ENCODE results near the gene LIMS1. TPM values are rescaled to one million over a fixed set of nuclear protein-coding genes. Genes with fewer than 3 reads are reported as not detected.
"Not testable (repeated sequence)": the region's sequence is repeated elsewhere in the genome, so short reads cannot be mapped to it uniquely, and the experiment has no call there.

The LIMS1 gene
- total RNA-seq, 4 donors from 2014 or later = 69.4 to 175 (median 155) TPM

- not testable (repeated sequence) for DNase-seq (ENCODE audit: low spot score); ATAC-seq (ENCODE audit: low FRiP score)
Measured at GRCh38 chr2:108661493-108661892, 127.2 kb downstream of the LIMS1 start.

DNA sequence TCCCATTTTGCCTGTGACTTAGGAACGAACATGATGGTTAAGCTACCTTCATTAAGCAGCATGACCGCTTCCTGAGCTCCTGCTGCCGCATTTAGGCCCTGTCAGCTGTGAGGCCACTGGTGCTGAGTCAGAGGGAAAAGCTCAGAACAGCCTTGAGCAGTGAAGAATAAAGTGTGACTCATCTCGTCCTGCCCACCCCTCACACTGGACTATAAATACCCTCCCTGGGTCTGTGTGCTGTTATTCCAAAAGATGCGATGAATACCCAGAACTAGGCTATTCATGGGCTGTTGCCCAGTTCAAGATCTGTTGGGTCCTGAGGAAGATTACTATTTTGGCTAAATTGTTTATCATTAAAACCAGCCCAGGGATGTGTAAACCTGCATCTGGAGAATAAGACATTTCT, 127.9 kb downstream of the LIMS1 start:
- peak; percentile 94 for ATAC-seq (ENCODE audit: low FRiP score)
- not testable (repeated sequence) for DNase-seq (ENCODE audit: low spot score)

DNA sequence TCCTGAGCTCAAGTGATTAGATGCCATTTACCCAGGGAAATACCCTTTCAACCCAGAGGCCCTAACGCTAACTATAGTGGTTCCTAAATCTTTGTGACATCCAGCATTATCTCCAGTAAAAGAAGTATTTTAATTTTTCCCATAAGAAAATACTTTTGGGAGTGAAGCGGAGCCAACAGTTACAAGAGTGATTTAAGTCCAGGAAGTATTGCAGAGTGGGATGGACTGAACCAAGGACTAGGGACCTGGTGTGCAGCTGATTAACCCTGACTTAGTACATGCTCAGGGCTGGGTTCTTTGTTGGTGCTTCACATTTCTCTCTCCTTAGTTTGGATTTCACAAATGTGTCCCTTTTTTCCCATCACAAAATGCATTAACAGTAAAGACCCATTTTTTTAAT, 129.1 kb downstream of the LIMS1 start:
- not testable (repeated sequence) for ATAC-seq (ENCODE audit: low FRiP score); DNase-seq (ENCODE audit: low spot score)

- not testable (repeated sequence) for DNase-seq (ENCODE audit: low spot score); ATAC-seq (ENCODE audit: low FRiP score)
Measured at GRCh38 chr2:108664089-108664488, 129.8 kb downstream of the LIMS1 start.

DNA sequence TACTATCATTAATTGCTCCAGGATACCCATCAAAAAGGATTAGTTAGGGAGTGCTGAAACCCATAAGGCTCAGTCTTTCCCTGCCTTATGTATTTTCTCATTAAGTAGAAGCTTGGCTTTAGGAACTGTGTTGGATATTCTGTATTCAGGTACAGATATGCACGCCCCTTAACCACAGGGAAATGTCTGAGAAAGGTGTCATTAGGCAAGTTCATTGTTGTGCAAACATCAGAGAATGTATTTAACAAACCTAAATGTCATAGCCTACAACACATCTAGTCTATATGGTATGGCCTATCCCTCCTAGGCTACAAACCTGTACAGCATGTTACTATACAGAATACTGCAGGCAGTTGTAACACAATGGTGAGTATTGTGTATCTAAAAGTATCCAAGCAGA, 130.7 kb downstream of the LIMS1 start:
- not testable (repeated sequence) for ATAC-seq (ENCODE audit: low FRiP score); DNase-seq (ENCODE audit: low spot score)

DNA sequence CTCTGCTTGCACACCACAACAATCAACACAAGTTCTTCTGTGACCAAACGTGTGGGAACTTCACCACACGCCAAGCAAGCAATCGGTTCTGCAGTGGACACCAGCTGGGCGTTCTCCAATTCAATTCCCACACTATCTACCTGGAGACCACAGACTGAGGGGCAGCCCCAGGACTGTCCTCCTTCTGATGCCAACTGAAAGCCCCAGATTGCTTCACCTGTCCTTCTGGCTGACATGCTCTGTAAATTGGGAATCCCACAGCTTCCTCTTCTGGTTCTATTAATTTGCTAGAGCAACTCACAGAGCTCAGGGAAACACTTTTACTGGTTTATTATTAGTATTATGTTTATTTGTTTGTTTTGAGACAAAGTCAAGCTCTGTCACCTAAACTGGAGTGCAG, 131.7 kb downstream of the LIMS1 start:
- DNase-seq (ENCODE audit: low spot score); ATAC-seq (ENCODE audit: low FRiP score): not testable (repeated sequence)

GRCh38 chr2:108667140-108667539, 132.9 kb downstream of the LIMS1 start:
- ATAC-seq (ENCODE audit: low FRiP score); DNase-seq (ENCODE audit: low spot score): not testable (repeated sequence)

DNA sequence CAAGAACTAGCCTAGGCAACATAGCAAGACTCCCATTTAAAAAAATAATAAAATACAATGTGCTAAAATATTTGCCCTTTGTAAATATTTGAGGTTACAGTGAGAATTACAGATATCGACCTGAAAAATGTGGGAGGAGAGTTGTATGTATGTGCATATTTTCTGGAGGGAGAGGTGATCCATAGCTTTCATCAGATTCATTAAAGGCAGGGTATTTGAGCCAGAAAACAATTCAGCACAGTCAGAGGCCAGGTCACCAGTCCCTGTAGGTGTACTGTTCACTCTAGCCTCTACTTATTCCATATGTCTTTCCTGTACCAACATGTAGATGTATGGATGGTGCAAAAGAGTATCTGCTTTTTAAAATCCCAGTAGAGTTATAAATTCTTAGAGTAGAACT, 136.0 kb downstream of the LIMS1 start:
- DNase-seq (ENCODE audit: low spot score); ATAC-seq (ENCODE audit: low FRiP score): not testable (repeated sequence)

DNA sequence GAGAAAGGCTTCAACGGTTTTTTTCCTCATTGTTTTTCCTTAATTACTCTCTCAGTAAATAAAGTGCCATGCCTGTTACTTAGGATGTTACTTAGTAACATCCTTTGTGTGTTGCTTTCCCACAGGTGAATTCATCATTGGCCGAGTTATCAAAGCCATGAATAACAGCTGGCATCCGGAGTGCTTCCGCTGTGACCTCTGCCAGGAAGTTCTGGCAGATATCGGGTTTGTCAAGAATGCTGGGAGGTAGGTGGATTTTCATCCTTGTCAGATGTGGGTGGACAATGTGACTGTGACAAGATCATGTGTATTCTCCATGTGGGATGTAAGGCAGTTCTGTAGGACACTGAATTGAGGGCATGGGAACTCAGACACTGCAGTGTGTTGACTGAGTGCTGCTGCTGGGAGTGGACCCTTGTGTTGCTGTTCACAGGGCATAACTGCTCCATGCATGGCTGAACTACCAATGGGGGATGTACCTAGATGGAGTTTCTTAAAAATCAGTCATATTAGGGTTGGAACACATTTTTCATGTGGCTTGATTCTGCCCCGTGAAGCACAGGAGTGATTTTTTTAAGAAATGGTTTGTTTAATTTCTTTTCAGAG, 138.0 kb downstream of the LIMS1 start:
- ATAC-seq (ENCODE audit: low FRiP score); DNase-seq (ENCODE audit: low spot score): not testable (repeated sequence)

- not testable (repeated sequence) for ATAC-seq (ENCODE audit: low FRiP score); DNase-seq (ENCODE audit: low spot score)
Measured at GRCh38 chr2:108676522-108676921, 142.3 kb downstream of the LIMS1 start.

GRCh38 chr2:108677239-108677744, 143.0 kb downstream of the LIMS1 start:
- DNase-seq (ENCODE audit: low spot score); ATAC-seq (ENCODE audit: low FRiP score): not testable (repeated sequence)

DNA sequence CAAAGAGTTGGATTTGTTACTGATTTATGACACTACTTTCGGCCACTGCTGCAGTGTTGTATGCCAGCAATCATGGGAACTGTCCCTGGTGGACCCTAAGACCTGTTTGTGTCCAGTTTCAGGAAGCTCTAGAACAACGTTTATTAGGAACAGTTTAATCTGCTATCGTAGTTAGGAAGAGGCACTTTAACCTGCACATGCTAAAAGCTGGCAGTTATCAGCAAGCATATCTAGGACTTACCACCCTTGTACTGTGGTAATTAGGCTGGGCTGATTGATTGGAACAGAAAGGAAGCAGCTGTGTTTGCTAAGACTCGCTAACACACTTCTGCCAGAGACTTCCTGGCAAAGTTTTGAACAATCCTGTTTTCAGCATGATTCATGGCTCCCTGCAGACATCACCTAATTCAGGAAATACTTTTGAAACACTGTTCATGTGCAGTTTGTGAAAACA, 144.0 kb downstream of the LIMS1 start:
- ATAC-seq (ENCODE audit: low FRiP score) = peak; percentile 83
- DNase-seq (ENCODE audit: low spot score) = not testable (repeated sequence)

- not testable (repeated sequence) for ATAC-seq (ENCODE audit: low FRiP score); DNase-seq (ENCODE audit: low spot score)
Measured at GRCh38 chr2:108680805-108681204, 146.5 kb downstream of the LIMS1 start.

- not testable (repeated sequence) for DNase-seq (ENCODE audit: low spot score); ATAC-seq (ENCODE audit: low FRiP score)
Measured at GRCh38 chr2:108688818-108689756, 154.8 kb downstream of the LIMS1 start.

- ATAC-seq (ENCODE audit: low FRiP score) = peak; percentile 41
- not testable (repeated sequence) for DNase-seq (ENCODE audit: low spot score)
Measured at GRCh38 chr2:108690001-108690400, 155.7 kb downstream of the LIMS1 start.

All from omental fat pad (tissue), 4 donors.